Measurements from ENCODE around the gene ST6GALNAC5. TPM values are rescaled to one million over a fixed set of nuclear protein-coding genes. Genes with fewer than 3 reads are reported as not detected.

The ST6GALNAC5 gene
- total RNA-seq, 1 donor from 2014 or later, result 0.87 TPM

DNA sequence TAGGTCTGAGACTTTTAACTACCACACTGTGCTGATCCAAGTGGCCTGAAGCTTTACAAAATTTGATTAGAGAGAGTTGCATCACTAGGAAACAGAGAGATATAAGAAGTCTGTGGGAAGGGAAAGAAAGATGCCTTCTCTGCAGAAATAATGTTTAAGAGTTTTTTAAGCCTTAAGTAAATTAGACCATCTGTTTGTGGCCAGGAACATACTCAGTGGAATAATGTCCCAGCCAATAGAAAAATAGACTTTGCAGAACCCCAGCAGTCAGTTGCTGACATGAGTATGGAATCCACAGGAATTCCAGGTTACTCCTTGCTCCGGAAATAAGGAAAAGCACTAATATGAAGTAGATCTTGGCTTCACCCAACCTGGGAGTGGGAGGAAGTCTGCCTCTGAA lies 144.8 kb downstream of the ST6GALNAC5 start:
- H3K9me3 Mint-ChIP-seq (ENCODE audit: unreplicated experiment), result no peaks in the 10 kb centered on the region
- TF ChIP-seq, protein P1, sequence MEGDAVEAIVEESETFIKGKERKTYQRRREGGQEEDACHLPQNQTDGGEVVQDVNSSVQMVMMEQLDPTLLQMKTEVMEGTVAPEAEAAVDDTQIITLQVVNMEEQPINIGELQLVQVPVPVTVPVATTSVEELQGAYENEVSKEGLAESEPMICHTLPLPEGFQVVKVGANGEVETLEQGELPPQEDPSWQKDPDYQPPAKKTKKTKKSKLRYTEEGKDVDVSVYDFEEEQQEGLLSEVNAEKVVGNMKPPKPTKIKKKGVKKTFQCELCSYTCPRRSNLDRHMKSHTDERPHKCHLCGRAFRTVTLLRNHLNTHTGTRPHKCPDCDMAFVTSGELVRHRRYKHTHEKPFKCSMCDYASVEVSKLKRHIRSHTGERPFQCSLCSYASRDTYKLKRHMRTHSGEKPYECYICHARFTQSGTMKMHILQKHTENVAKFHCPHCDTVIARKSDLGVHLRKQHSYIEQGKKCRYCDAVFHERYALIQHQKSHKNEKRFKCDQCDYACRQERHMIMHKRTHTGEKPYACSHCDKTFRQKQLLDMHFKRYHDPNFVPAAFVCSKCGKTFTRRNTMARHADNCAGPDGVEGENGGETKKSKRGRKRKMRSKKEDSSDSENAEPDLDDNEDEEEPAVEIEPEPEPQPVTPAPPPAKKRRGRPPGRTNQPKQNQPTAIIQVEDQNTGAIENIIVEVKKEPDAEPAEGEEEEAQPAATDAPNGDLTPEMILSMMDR (IDR thresholded peaks at IDR 0.05; ENCODE audit: unreplicated experiment), result no peak
- DNase-seq (ENCODE audit: low spot score), result no peak
- H3K36me3 Mint-ChIP-seq (ENCODE audit: low read depth, unreplicated experiment), result peaks cover 4% of the 10 kb centered on the region
- peaks cover 3% of the 10 kb centered on the region for H3K27me3 Mint-ChIP-seq (ENCODE audit: unreplicated experiment)
- H3K4me3 Mint-ChIP-seq (ENCODE audit: unreplicated experiment), result no peak overlapping the region
- no peak overlapping the region for H3K27ac Mint-ChIP-seq (ENCODE audit: unreplicated experiment)
- no peaks in the 10 kb centered on the region for H3K4me1 Mint-ChIP-seq (ENCODE audit: unreplicated experiment)

DNA sequence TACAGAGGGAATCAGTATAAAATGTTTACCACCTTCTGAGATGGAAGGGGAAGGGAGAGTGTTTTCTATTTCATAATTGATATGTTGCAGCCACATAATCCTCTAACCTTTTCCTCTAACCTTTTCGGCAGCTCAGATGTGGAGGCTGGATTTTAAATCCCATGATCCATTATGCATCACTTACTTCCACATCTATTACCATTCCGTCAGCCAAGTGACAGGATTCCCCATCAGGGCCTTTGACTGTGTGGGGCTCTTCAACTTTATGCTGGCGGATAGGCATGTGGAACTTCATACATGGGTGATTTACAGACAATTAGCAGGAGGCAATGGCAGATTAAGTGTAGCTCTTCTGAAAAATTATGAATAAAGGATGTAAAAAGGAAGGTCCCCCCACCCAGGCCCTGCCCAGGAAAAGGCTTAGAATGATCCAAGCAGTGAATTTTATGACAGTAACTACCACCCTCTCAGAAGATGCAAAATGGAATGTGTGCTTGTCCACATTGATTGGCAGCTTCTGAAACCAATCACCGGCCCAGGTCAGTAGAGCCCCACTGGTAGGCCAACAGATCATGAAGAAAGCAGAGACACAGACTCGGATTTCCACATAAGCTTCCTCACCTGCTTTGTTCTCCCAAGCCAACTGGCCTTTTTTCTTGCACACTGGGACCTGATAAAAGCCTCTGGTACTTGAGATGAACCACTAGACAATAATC lies 147.0 kb downstream of the ST6GALNAC5 start:
- H3K4me1 Mint-ChIP-seq (ENCODE audit: unreplicated experiment), result no peaks in the 10 kb centered on the region

DNA sequence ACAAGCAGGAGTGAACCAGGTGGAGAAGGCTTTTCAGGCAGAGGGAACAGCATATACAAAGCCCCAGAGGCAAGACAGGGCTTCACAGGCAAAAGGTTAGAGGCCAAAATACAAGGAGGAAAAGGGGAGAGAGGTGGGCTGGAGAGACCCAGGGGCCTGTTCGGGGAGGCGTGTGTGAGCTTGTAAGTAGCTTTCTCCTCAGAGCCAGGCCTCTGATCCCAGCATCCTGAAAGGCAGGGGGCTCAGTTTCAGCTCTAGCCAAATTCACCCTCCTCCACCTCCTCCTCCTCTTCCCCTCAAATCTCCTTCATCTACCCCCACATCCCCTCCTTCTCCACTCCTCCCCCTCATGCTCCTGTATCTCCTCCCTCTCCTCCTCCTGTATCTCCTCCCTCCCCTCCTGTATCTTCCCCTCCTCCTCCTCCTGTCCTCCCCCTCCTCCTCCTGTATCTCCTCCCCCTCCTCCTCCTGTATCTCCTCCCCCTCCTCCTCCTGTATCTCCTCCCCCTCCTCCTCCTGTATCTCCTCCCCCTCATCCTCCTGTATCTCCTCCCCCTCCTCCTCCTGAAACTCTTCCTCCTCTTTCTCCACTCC lies 148.6 kb downstream of the ST6GALNAC5 start:
- H3K4me3 Mint-ChIP-seq (ENCODE audit: unreplicated experiment), result no peak overlapping the region

More for the DNA sequence above, 147.0 kb downstream of the ST6GALNAC5 start:
- TF ChIP-seq, protein P1 (IDR thresholded peaks at IDR 0.05; ENCODE audit: unreplicated experiment), result no peak
- Mint-ChIP-seq H3K9me3 (ENCODE audit: unreplicated experiment) (no peaks in the 10 kb centered on the region), H3K27me3 (ENCODE audit: unreplicated experiment) (peaks cover 3% of the 10 kb centered on the region), H3K36me3 (ENCODE audit: low read depth, unreplicated experiment) (peaks cover 4% of the 10 kb centered on the region), H3K27ac (ENCODE audit: unreplicated experiment) (no peak overlapping the region), H3K4me3 (ENCODE audit: unreplicated experiment) (no peak overlapping the region)
- DNase-seq (ENCODE audit: low spot score), result no peak

DNA sequence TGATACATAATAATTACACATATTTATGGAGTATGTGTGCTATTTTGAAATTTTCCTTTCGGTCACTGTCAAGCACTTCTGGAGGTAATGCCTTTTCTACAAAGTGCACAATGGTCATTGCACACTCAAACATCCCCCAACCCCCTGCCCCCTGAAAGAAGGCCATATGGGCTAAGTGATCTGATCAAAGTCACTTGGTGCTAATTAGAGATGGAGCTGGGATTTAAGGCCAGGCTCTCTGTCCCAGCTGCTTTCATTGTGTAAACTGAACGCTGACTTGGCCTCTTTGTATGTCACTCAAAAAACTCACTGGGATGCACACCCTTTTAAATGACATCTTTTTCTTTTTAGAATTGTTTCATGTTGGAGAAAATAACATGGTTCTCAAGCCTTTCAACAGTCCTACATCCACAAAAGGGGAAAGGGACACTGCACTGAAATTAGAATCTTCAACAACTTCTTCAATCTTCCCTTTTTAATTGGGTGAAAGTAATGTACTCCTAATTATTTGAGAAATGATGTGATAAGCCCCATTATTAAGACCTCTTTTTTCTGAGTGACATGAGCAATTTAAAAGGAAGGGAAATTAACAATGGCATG lies 149.2 kb downstream of the ST6GALNAC5 start:
- H3K4me3 Mint-ChIP-seq (ENCODE audit: unreplicated experiment), result no peak overlapping the region
- no peaks in the 10 kb centered on the region for H3K9me3 Mint-ChIP-seq (ENCODE audit: unreplicated experiment)
- peaks cover 3% of the 10 kb centered on the region for H3K27me3 Mint-ChIP-seq (ENCODE audit: unreplicated experiment)
- no peak overlapping the region for H3K27ac Mint-ChIP-seq (ENCODE audit: unreplicated experiment)
- TF ChIP-seq, protein P1 (IDR thresholded peaks at IDR 0.05; ENCODE audit: unreplicated experiment), result no peak
- H3K36me3 Mint-ChIP-seq (ENCODE audit: low read depth, unreplicated experiment), result peaks cover 4% of the 10 kb centered on the region
- no peaks in the 10 kb centered on the region for H3K4me1 Mint-ChIP-seq (ENCODE audit: unreplicated experiment)
- DNase-seq (ENCODE audit: low spot score), result no peak

More for the DNA sequence above, 148.6 kb downstream of the ST6GALNAC5 start:
- H3K4me1 Mint-ChIP-seq (ENCODE audit: unreplicated experiment), result no peaks in the 10 kb centered on the region
- H3K27ac Mint-ChIP-seq (ENCODE audit: unreplicated experiment), result no peak overlapping the region
- peaks cover 4% of the 10 kb centered on the region for H3K36me3 Mint-ChIP-seq (ENCODE audit: low read depth, unreplicated experiment)
- peaks cover 3% of the 10 kb centered on the region for H3K27me3 Mint-ChIP-seq (ENCODE audit: unreplicated experiment)
- H3K9me3 Mint-ChIP-seq (ENCODE audit: unreplicated experiment), result no peaks in the 10 kb centered on the region
- no peak for DNase-seq (ENCODE audit: low spot score)
- TF ChIP-seq, protein P1 (IDR thresholded peaks at IDR 0.05; ENCODE audit: unreplicated experiment), result no peak

DNA sequence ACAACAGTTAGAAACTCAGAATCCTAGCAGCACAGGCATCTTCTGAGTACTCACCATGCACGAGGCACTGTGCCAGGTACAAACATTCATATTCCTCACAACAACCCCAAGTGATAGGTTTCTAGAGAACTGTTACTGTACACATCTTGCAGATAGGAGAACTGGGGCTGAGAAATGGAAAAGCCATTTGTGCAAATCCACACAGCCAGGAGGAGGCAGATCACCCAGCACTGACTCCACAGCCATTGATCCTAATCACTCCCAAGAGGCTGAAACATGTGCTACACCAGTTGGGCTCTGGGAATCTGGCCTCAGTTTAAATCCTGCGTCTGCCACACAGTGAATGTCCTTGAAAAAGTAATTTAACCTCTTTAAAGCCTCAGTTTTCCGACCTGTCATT lies 151.0 kb downstream of the ST6GALNAC5 start:
- TF ChIP-seq, protein P1 (IDR thresholded peaks at IDR 0.05; ENCODE audit: unreplicated experiment), result no peak
- no peaks in the 10 kb centered on the region for H3K4me1 Mint-ChIP-seq (ENCODE audit: unreplicated experiment)
- H3K27ac Mint-ChIP-seq (ENCODE audit: unreplicated experiment), result no peak overlapping the region
- peaks cover 3% of the 10 kb centered on the region for H3K27me3 Mint-ChIP-seq (ENCODE audit: unreplicated experiment)
- no peak for DNase-seq (ENCODE audit: low spot score)
- no peak overlapping the region for H3K4me3 Mint-ChIP-seq (ENCODE audit: unreplicated experiment)
- H3K36me3 Mint-ChIP-seq (ENCODE audit: low read depth, unreplicated experiment), result peaks cover 4% of the 10 kb centered on the region
- no peaks in the 10 kb centered on the region for H3K9me3 Mint-ChIP-seq (ENCODE audit: unreplicated experiment)

Measured in endothelial cell (in vitro differentiated cells).